NCI-H1694 (cell line): Measurements from ENCODE around the gene CYTH1.
"Not testable (repeated sequence)": the region's sequence is repeated elsewhere in the genome, so short reads cannot be mapped to it uniquely, and the experiment has no call there.

Experiments
- DNase-seq: peaks from one replicate; lab custom pipeline; 2025; lab: John Stamatoyannopoulos, UW

CYTH1 gene

DNA sequence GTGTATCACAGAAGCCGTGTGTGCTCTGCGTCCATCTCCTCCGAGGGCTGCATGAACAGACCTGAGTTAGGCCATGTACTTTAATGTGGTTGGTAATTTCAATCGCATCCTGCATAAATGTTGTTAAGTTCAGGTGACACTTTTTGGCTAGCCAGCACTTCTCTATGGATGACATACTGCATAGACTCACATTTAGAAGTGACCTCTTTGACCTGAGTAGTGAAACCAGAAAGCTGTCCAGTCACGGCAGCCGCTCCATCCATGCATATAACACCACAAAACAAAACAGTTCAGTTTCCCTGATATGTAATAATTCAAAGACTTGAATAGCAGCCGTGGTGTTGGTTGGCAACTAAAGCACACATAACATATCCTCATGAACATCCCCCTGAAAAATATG lies 94.1 kb downstream of the CYTH1 start:
- DNase-seq: no peak

DNA sequence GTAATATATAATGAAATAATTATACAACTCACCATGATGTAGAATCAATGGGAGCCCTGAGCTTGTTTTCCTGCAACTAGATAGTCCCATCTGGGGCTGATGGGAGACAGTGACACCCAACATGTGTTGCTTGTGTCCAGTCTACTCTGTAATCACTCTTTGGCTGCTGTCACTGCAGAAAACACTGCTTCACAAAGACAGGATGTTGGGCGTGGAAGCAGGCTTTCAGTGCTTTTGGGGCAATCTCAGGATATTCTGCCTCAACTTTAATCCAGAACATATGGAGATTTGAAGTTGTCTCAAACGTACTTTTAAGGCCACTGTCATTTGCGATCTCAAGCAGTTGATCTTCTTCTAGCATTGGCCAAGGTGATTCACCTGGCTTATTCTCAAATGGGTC lies 94.9 kb downstream of the CYTH1 start:
- no peak for DNase-seq

DNA sequence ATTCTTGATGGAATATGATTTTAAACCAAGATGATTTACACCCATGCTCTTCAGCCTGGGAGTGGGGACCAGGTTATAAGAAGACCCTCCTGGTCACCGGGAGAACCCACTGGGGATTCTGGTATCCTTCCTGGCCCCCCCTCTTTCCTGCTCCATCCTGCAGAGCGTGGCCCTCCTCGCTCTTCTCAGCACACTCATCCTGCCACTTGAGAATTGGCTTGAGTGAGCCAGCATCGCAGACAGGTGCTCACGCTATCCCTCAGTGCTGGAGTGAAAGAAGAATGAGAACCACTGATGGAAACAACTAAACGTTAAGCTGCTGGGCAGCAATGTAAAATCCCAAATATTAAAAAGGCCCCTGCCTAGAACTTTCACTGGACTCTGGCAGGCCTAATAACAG lies 98.0 kb downstream of the CYTH1 start:
- no peak for DNase-seq

DNA sequence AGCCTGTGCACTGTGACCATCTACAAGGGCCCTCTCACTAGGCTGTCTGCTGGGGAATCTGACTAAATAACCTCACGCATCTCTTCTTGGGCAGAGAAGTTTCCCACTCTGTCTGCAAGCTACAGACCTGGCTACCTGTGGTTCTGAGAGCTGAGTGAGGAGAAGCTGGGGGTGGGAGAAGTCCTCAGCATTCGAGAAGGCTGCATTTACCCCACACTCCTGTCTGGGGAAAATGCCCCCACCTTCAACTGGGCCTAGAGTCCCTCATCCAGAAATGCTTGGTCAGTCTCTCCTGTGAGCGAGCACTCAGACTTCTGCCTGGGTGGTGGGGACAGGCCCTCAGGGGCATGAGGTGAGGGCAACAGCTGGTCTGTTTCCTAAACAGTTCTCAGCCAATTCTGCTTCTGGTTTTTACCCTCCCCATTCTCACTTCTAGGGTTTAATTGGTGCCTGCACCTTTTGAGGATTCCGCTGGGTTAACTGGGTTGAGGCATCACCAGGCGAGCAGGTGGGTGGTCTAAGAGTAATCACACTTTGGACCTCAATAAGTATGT lies 98.6 kb downstream of the CYTH1 start:
- DNase-seq: no peak

- no peak for DNase-seq
These were observed 99.7 kb downstream of the CYTH1 start for GRCh38 chr17:78682363-78682762.

- no peak for DNase-seq
These were observed 101.6 kb downstream of the CYTH1 start for GRCh38 chr17:78680436-78680835.

DNA sequence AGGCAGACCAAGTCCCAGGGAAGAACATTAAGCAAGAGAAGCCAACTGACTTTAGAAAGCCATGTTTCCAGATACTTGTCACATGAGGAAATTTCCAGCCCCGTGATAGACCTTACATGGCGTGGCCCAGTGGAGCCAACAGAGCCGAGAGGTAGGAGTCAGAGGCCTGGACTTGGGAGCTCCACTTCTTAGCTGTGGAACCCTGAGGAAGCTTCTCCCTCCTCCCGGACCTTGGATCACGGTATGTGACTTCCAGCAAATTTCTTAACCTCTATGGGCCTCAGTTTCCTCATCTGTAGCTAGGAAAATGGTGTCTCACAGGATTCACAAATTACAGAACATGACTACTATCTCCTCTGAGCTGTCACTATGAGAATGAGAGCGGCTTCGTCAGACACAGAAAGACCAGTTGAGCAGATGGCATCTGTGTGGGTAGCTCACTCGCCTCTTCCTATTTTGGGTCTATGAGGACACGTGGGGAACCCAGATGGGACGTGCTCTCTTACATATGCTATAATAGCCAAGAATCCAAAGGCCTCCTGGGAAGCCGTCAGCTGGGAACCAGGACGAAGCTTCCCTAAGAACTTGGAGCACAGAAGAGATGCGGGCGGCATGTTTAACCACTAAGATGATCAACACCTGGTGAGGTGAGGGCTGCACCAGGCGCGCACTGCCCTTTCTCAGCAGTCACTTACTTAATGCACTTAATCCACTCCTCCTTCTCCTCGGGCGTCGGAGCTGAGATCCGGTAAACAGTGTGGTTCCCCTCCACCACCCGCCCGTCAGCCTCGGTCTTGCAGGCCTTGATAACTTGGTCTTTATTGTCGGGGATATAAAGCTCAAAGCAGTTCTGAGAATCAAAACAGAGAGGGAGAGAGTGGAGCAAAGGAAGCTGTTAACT lies 102.3 kb downstream of the CYTH1 start:
- peak; percentile 77 for DNase-seq

- no peak for DNase-seq
These were observed 103.4 kb downstream of the CYTH1 start for GRCh38 chr17:78678711-78679110.

DNA sequence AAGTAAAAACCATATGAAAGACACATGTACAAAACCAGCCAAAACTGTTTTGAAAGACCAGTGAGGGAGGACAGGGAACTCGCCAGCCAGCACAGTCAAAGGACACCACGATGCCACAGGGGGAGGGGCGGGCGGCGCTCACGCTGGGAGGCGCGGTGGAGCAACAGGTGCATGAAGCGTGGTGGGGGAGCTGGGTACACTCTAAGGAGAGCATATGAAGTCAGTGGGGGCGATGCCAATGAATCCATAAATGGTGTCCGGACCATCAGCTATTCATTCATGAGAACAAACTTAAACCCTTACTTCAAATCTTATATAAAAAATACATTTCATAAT lies 103.9 kb downstream of the CYTH1 start:
- DNase-seq: no peak

DNA sequence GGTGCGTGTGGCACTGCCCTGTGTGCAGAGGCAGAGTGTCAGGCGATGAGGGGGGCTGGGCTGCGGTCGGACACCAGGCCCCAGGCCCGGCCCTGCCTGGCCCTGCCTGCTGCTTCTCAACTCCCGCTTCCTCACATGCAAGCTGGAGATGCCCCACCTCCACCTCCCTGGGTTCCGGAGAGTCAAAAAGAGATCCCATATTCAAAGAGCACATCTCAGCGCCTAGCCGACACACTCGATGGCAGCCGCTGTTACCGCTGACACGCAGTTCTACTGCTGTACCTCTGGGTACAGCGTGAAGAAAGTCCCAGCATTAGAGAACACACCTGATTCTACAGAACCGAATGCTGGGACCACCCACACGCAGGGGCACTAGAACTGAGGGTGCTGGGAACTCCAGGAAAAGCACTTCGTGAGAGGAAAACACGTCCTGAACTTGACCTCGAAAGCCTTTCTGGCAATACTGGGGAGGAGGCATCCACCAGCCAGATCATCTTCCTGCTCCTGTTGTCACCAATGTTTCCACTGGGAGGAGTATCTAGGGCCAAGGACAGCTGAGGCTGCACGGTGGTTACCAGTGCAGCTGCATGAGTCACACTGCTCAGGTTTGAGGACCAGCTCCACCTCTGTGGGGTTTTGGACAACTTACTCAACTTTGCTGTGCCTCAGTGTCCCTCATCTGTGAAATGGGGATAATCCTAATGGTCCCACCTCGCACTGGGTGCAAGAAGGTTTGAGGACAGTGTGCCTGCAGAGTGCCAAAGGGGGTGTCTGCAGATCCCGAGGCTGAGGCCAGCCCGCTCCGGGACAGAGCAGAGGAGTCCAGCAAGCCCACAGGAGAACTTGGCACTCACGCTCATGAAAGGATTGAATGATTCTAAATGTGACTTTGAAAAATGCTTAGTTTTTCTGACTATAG lies 104.5 kb downstream of the CYTH1 start:
- no peak for DNase-seq

GRCh38 chr17:78676412-78677302 lies 105.4 kb downstream of the CYTH1 start:
- no peak for DNase-seq

GRCh38 chr17:78675836-78676235 lies 106.2 kb downstream of the CYTH1 start:
- no peak for DNase-seq

GRCh38 chr17:78675316-78675616 lies 106.8 kb downstream of the CYTH1 start:
- DNase-seq: no peak

- peak; percentile 12 for DNase-seq
These were observed 107.3 kb downstream of the CYTH1 start for GRCh38 chr17:78674595-78675315.

GRCh38 chr17:78674156-78674555 lies 107.9 kb downstream of the CYTH1 start:
- DNase-seq: no peak

GRCh38 chr17:78673395-78673794 lies 108.7 kb downstream of the CYTH1 start:
- DNase-seq: no peak

- DNase-seq: no peak
These were observed 109.2 kb downstream of the CYTH1 start for GRCh38 chr17:78672871-78673371.

- DNase-seq: no peak
These were observed 110.1 kb downstream of the CYTH1 start for GRCh38 chr17:78672005-78672404.

DNA sequence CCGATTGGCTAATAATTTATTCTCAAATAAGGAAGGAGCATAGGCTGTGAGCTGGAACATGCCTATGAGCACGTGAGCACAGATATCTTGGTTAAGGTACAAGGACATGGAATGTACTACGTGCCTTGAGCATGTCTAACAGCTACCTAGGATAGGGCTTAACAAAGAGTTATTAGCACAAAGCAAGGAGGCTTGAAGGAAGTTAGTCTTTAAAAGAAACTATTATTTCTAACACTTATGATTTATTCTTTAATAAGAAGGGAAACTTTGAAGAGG lies 110.4 kb downstream of the CYTH1 start:
- not testable (repeated sequence) for DNase-seq

DNA sequence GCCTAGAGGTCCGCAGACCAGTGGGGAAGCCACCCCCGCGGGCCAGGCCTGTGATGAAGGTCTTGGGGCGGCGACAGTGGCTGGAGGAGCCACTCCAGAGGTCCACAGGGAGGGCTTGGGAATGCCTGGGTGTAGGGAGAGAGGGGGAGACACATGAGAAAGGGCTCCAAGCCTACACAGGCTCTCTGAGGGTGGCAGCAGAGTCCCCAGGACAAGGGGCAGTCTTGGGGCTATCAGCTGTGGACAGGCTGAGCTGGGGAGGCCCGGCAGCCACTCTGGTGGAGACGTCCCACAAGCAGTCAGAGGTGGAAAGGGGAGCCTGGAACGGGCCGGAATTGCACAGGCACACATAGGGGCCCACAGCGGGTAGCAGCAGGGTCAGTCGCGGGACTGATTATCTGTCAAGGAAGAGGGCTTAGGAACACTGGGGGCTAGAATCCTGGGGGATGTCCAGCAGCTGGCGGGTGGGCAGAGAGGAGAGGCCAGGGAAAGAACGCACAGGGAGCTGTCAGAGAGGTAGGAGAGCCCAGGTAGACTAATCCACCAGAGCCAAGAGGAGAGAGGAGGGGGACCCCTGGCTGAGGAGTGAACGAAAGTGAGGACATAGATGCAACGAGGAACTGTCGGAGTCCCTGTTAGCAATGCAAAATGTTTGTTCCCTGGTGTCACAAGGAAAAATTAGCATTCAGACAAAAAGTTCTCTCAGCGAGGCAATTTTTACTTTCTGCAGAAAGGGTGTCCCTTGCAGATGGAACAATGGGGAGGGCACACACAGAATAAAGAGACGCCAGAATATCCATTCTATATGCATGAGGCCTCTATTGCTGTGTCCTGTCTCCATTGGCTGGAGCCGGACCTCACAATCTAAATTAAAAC lies 111.0 kb downstream of the CYTH1 start:
- DNase-seq: no peak
